GM23248 (cell line): ENCODE data around the gene BTN3A1. TPM values are rescaled to one million over a fixed set of nuclear protein-coding genes. Genes with fewer than 3 reads are reported as not detected.

Experiments used
- DNase-seq: peaks from one replicate; pipeline ENCODE4 v3.0.0-alpha.2; 2015
- H2AFZ ChIP-seq: fragments of 200-600 bp; sonication (generic); 2 replicates; pipeline ENCODE4 v1.6.1; 2016; ENCODE audit warnings: antibody characterized with exemption
- H3F3A ChIP-seq: fragments of 200-600 bp; sonication (generic); 2 replicates; pipeline ENCODE4 v1.6.1; 2016; ENCODE audit warnings: mild to moderate bottlenecking, antibody characterized with exemption, mixed run types; ENCODE audit not compliant: insufficient read depth
- H3K27ac ChIP-seq: fragments of 200-600 bp; sonication (generic); 2 replicates; pipeline ENCODE4 v1.5.1; 2016; ENCODE audit warnings: mild to moderate bottlenecking
- H3K27me3 ChIP-seq: fragments of 200-600 bp; sonication (generic); replicated peaks from 2 replicates; pipeline ENCODE4 v1.6.1; 2016; ENCODE audit warnings: mild to moderate bottlenecking; ENCODE audit not compliant: insufficient read depth
- H3K36me3 ChIP-seq: fragments of 200-600 bp; sonication (generic); 2 replicates; pipeline ENCODE4 v1.6.1; 2016; ENCODE audit warnings: low read depth, mild to moderate bottlenecking
- H3K4me1 ChIP-seq: fragments of 200-600 bp; sonication (generic); 2 replicates; pipeline ENCODE4 v1.6.1; 2016; ENCODE audit warnings: mild to moderate bottlenecking; ENCODE audit not compliant: insufficient read depth
- H3K4me2 ChIP-seq: fragments of 200-600 bp; sonication (generic); one replicate; pipeline ENCODE4 v1.6.1; 2016; ENCODE audit warnings: mild to moderate bottlenecking; ENCODE audit not compliant: unreplicated experiment
- H3K4me3 ChIP-seq: fragments of 200-600 bp; sonication (generic); 2 replicates; pipeline ENCODE4 v1.5.1; 2016; ENCODE audit warnings: mild to moderate bottlenecking
- H3K79me2 ChIP-seq: fragments of 200-600 bp; sonication (generic); 2 replicates; pipeline ENCODE4 v1.6.1; 2016; ENCODE audit warnings: mild to moderate bottlenecking; ENCODE audit not compliant: insufficient read depth
- H3K9ac ChIP-seq: fragments of 200-600 bp; sonication (generic); 2 replicates; pipeline ENCODE4 v1.6.1; 2016; ENCODE audit warnings: mild to moderate bottlenecking
- H3K9me2 ChIP-seq: fragments of 200-600 bp; sonication (generic); 2 replicates; pipeline ENCODE4 v1.6.1; 2016; ENCODE audit warnings: mixed run types, mild to moderate bottlenecking, moderate library complexity; ENCODE audit not compliant: insufficient read depth
- H3K9me3 ChIP-seq: fragments of 200-600 bp; sonication (generic); one replicate; pipeline ENCODE4 v1.6.1; 2017; ENCODE audit warnings: low read depth
- H4K20me1 ChIP-seq: fragments of 200-600 bp; sonication (generic); 2 replicates; pipeline ENCODE4 v1.6.0; 2016; ENCODE audit not compliant: insufficient read depth
- EZH2 ChIP-seq: fragments of 200-600 bp; sonication (generic); IDR thresholded peaks from 2 replicates; pipeline ENCODE4 v1.6.1; 2018; ENCODE audit warnings: antibody characterized with exemption, mild to moderate bottlenecking; ENCODE audit not compliant: insufficient read depth, poor library complexity, severe bottlenecking
- EZH2phosphoT487 ChIP-seq: fragments of 200-600 bp; sonication (generic); IDR thresholded peaks from 2 replicates; pipeline ENCODE4 v1.6.1; 2018; ENCODE audit warnings: antibody characterized with exemption, moderate library complexity, mild to moderate bottlenecking, low read depth; ENCODE audit not compliant: insufficient read depth
- WGBS, 2 experiments: methylation state at CpG; one replicate each; pipeline ENCODE4 v1.1.6; 2015 to 2017; ENCODE audit warnings: low lambda C conversion rate in 2 of 2, low coverage in 1 of 2; ENCODE audit errors: missing lambda C conversion rate in 2 of 2; 5-methylcytosine and 5-hydroxymethylcytosine counted together
- in situ Hi-C: fragments of 300-500 bp; cut with MboI; formaldehyde crosslinking; loops from 2 replicates; pipeline ENCODE4 v1.15.0; 2020
- polyA plus RNA-seq: library from polyadenylated mRNA; unstranded; fragments of >200 nt; fragmentation: Nextera tagmentation; extraction: Ambion mirVana; gene quantifications from 2 replicates; pipeline ENCODE4 v1.2.1, GENCODE V29; 2016
- total RNA-seq: library from RNA; depleted of rRNA; stranded (reverse); fragments of >200 nt; shearing (Covaris generic); gene quantifications from 2 replicates; pipeline ENCODE4 v1.2.3, GENCODE V29; 2014; rRNA removed

BTN3A1 gene
- total and polyA plus RNA-seq, 2 experiments from 2014 or later: 6.7 to 8.9 TPM

DNA sequence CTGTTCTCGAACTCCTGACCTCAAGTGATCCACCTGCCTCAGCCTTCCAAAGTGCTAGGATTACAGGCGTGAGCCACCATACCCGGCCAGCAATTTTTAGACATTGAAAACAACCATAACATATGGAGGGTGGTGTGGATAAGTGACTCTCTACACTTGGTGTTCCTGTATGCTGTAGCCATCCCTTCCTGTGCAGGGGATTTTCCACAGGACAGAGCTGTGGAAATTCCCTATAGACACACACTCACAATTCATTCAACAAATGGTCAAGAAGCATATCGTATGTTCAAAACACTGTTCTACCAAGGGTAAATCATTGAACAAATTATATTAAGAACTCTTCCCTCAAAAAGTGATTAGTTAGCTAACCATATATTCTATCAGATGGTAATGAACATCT lies 61.9 kb downstream of the BTN3A1 start:
- no peaks in the 10 kb centered on the region for H3K27me3 ChIP-seq
- in situ Hi-C loops: no loop called here
- no peak overlapping the region for H3K4me3 ChIP-seq
- no peak overlapping the region for H3K4me2 ChIP-seq
- no peak overlapping the region for H2AFZ ChIP-seq
- no peak for DNase-seq
- H3K9me3 ChIP-seq: no peaks in the 10 kb centered on the region
- peaks cover 43% of the 10 kb centered on the region for H3K79me2 ChIP-seq
- WGBS, 2 experiments: 83 to 88% methylated on average over 4 of the region's 4 CpGs
- H3K4me1 ChIP-seq: peaks cover 12% of the 10 kb centered on the region
- H3K27ac ChIP-seq: no peak overlapping the region
- no peaks in the 10 kb centered on the region for H3F3A ChIP-seq
- no peak overlapping the region for H3K9ac ChIP-seq
- no peaks in the 10 kb centered on the region for H4K20me1 ChIP-seq
- H3K36me3 ChIP-seq: peaks cover 58% of the 10 kb centered on the region
- H3K9me2 ChIP-seq: no peaks in the 10 kb centered on the region
- TF ChIP-seq EZH2phosphoT487 (no peak), EZH2 (no peak)

DNA sequence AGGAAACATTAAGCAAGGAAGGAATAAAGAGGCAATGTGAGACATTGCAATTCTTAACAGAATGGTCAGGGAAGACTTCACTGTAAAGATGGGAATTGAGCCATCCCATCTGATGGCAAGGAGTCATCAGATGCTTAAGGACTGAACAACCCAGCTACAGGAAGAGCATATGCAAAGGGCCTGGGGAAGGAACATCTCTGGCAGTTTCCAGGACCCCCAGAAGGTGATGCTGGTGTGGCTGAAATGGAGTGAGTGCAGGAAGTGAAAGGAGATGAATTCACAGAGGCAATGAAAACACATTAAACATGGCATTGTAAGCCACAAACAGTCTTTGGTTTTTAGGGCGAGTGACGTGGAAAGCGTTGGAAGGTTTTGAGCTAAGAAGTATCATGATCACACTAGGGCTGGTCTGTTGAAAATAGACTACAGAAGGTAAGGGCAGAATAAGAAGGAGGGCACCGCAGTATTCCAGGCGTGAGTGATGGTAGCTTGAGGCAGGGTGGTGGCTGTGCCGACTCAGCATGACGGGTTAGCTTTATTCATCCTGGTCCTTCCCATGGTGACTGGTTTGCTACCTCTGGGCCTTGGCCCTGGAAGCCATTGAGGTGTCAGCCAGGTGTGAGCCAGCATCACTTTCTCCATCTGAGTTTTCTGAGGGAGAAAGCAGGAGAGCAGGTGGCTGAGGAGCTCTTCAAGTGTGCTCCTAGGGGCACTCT lies 62.5 kb downstream of the BTN3A1 start:
- Histone ChIP-seq H3K4me3 (no peak overlapping the region), H3K9ac (no peak overlapping the region), H3K9me3 (no peaks in the 10 kb centered on the region), H4K20me1 (no peaks in the 10 kb centered on the region), H3K36me3 (peaks cover 61% of the 10 kb centered on the region), H3K4me2 (no peak overlapping the region), H2AFZ (no peak overlapping the region), H3K9me2 (no peaks in the 10 kb centered on the region), H3K4me1 (peaks cover 8% of the 10 kb centered on the region; the same call in 1 of the 2 replicates), H3K27me3 (no peaks in the 10 kb centered on the region), H3K27ac (no peak overlapping the region), H3F3A (no peaks in the 10 kb centered on the region), H3K79me2 (peaks cover 37% of the 10 kb centered on the region)
- TF ChIP-seq EZH2 (no peak), EZH2phosphoT487 (no peak)
- in situ Hi-C loops: no loop called here
- DNase-seq: no peak
- 95 to 97% methylated on average over 7 of the region's 7 CpGs for WGBS, 2 experiments

Other genes starting within 250 kb of the BTN3A1 start
- 12.9 and 14.5 TPM in 2 replicates for gene BTN3A2, start 37.1 kb upstream of the BTN3A1 start, total RNA-seq
- 7.9 and 9.5 TPM in 2 replicates for gene BTN3A2, start 37.1 kb upstream of the BTN3A1 start, polyA plus RNA-seq
- gene BTN2A2, start 19.2 kb upstream of the BTN3A1 start, total RNA-seq: 4.5 and 9.1 TPM in 2 replicates
- gene BTN2A2, start 19.2 kb upstream of the BTN3A1 start, polyA plus RNA-seq: 4.0 and 5.2 TPM in 2 replicates
- 7.2 and 18.8 TPM in 2 replicates for gene BTN3A3, start 38.2 kb downstream of the BTN3A1 start, total RNA-seq
- 3.9 and 4.2 TPM in 2 replicates for gene BTN3A3, start 38.2 kb downstream of the BTN3A1 start, polyA plus RNA-seq
- gene BTN2A1, start 55.7 kb downstream of the BTN3A1 start, total RNA-seq: 9.1 and 15.0 TPM in 2 replicates
- 18.4 and 19.5 TPM in 2 replicates for gene BTN2A1, start 55.7 kb downstream of the BTN3A1 start, polyA plus RNA-seq
- 0.11 TPM in 1 of 2 replicates, not detected in the other for gene BTN1A1, start 98.0 kb downstream of the BTN3A1 start, total RNA-seq
- not detected in 2 replicates for gene BTN1A1, start 98.0 kb downstream of the BTN3A1 start, polyA plus RNA-seq
- gene HMGN4, start 136.1 kb downstream of the BTN3A1 start, total RNA-seq: 81.6 and 87.2 TPM in 2 replicates
- 67.1 and 70.8 TPM in 2 replicates for gene HMGN4, start 136.1 kb downstream of the BTN3A1 start, polyA plus RNA-seq
- 10.9 and 12.9 TPM in 2 replicates for gene ABT1, start 194.7 kb downstream of the BTN3A1 start, total RNA-seq
- 17.3 and 17.6 TPM in 2 replicates for gene ABT1, start 194.7 kb downstream of the BTN3A1 start, polyA plus RNA-seq